Measurements from ENCODE around the gene KRTAP10-12.

DNA sequence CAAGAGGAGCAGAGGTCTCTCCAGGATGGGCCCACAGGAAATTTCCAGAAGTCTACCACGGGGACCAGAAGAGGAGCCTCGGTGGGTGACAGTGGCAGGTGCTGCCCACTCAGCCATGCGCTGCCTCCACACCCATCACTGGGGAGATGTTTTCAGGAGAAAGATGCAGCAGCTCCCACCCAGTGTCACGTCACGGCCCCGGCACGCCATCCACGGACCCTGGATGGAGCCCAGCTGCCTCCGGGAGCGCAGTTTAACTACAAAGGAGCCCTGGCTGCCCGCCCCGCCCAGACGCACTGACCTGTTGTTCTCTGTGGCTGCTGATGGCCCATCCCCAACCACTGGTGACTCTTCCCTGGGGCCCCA, 7.6 kb downstream of the KRTAP10-12 start:
- TF ChIP-seq EZH2 (IDR thresholded peaks at IDR 0.05) (no peak), POLR2A (IDR thresholded peaks at IDR 0.05; ENCODE audit: borderline replicate concordance, extremely low read depth, insufficient read depth, insufficient read length) (no peak), RAD21 (IDR thresholded peaks at IDR 0.05; ENCODE audit: low read depth) (no peak), EZH2phosphoT487 (IDR thresholded peaks at IDR 0.05; ENCODE audit: borderline replicate concordance) (no peak), JUND (IDR thresholded peaks at IDR 0.05) (no peak), POLR2AphosphoS5 (IDR thresholded peaks at IDR 0.05; ENCODE audit: low read depth, low read length) (no peak), CBX3 (IDR thresholded peaks at IDR 0.05; ENCODE audit: low read depth) (no peak), ZNF274 (IDR thresholded peaks at IDR 0.05; ENCODE audit: low read depth, low read length) (no peak), SRF (IDR thresholded peaks at IDR 0.05; ENCODE audit: low read depth) (no peak)
- TF ChIP-seq, protein P1, sequence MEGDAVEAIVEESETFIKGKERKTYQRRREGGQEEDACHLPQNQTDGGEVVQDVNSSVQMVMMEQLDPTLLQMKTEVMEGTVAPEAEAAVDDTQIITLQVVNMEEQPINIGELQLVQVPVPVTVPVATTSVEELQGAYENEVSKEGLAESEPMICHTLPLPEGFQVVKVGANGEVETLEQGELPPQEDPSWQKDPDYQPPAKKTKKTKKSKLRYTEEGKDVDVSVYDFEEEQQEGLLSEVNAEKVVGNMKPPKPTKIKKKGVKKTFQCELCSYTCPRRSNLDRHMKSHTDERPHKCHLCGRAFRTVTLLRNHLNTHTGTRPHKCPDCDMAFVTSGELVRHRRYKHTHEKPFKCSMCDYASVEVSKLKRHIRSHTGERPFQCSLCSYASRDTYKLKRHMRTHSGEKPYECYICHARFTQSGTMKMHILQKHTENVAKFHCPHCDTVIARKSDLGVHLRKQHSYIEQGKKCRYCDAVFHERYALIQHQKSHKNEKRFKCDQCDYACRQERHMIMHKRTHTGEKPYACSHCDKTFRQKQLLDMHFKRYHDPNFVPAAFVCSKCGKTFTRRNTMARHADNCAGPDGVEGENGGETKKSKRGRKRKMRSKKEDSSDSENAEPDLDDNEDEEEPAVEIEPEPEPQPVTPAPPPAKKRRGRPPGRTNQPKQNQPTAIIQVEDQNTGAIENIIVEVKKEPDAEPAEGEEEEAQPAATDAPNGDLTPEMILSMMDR (IDR thresholded peaks at IDR 0.05 in 2 of 3, conservative IDR thresholded peaks at IDR 0.05 in 1 of 3; ENCODE audit: borderline replicate concordance in 1 of 3, insufficient read depth in 1 of 3, low read depth in 2 of 3, low read length in 2 of 3), result no peak
- TF ChIP-seq, protein P2, sequence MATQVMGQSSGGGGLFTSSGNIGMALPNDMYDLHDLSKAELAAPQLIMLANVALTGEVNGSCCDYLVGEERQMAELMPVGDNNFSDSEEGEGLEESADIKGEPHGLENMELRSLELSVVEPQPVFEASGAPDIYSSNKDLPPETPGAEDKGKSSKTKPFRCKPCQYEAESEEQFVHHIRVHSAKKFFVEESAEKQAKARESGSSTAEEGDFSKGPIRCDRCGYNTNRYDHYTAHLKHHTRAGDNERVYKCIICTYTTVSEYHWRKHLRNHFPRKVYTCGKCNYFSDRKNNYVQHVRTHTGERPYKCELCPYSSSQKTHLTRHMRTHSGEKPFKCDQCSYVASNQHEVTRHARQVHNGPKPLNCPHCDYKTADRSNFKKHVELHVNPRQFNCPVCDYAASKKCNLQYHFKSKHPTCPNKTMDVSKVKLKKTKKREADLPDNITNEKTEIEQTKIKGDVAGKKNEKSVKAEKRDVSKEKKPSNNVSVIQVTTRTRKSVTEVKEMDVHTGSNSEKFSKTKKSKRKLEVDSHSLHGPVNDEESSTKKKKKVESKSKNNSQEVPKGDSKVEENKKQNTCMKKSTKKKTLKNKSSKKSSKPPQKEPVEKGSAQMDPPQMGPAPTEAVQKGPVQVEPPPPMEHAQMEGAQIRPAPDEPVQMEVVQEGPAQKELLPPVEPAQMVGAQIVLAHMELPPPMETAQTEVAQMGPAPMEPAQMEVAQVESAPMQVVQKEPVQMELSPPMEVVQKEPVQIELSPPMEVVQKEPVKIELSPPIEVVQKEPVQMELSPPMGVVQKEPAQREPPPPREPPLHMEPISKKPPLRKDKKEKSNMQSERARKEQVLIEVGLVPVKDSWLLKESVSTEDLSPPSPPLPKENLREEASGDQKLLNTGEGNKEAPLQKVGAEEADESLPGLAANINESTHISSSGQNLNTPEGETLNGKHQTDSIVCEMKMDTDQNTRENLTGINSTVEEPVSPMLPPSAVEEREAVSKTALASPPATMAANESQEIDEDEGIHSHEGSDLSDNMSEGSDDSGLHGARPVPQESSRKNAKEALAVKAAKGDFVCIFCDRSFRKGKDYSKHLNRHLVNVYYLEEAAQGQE (IDR thresholded peaks at IDR 0.05; ENCODE audit: low read depth), result no peak
- TF ChIP-seq, protein P3, sequence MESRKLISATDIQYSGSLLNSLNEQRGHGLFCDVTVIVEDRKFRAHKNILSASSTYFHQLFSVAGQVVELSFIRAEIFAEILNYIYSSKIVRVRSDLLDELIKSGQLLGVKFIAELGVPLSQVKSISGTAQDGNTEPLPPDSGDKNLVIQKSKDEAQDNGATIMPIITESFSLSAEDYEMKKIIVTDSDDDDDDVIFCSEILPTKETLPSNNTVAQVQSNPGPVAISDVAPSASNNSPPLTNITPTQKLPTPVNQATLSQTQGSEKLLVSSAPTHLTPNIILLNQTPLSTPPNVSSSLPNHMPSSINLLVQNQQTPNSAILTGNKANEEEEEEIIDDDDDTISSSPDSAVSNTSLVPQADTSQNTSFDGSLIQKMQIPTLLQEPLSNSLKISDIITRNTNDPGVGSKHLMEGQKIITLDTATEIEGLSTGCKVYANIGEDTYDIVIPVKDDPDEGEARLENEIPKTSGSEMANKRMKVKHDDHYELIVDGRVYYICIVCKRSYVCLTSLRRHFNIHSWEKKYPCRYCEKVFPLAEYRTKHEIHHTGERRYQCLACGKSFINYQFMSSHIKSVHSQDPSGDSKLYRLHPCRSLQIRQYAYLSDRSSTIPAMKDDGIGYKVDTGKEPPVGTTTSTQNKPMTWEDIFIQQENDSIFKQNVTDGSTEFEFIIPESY (IDR thresholded peaks at IDR 0.05; ENCODE audit: extremely low read depth, insufficient replicate concordance, low read length), result no peak
